GM12878 (cell line): Measurements from ENCODE around the gene TRANK1. TPM values are rescaled to one million over a fixed set of nuclear protein-coding genes. Genes with fewer than 3 reads are reported as not detected.

ENCODE experiments used
- ATAC-seq: fragments of 200-7000 bp; cut with Tn5 transposase; 3 replicates; pipeline ENCODE4 v1.9.1; 2020; ENCODE audit warnings: mild to moderate bottlenecking, moderate library complexity
- BruUV-seq: library from RNA; stranded (reverse); fragments of 400-500 nt; replicated peaks from 2 replicates; lab custom pipeline; 2021; lab: Mats Ljungman, UMichigan
- CTCF ChIA-PET: fragments of 300-600 bp; sonication (Branson Sonifier 250); formaldehyde crosslinking; extraction: SDS; loops from one replicate; lab custom pipeline; 2021; ENCODE audit warnings: inconsistent platforms; lab: Yijun Ruan, JAX
- POLR2A ChIA-PET: fragments of 350-600 bp; formaldehyde crosslinking; extraction: SDS; loops from one replicate; lab custom pipeline; 2021; ENCODE audit warnings: inconsistent platforms; lab: Charles Lee
- RAD21 ChIA-PET: fragments of 300-600 bp; sonication (Branson Sonifier 250); formaldehyde crosslinking; loops from one replicate; lab custom pipeline; 2023; ENCODE audit warnings: antibody characterized with exemption; ENCODE audit not compliant: unreplicated experiment; lab: Charles Lee
- SMC1A ChIA-PET: fragments of 300-600 bp; sonication (Branson Sonifier 250); formaldehyde crosslinking; loops from one replicate; lab custom pipeline; 2023; ENCODE audit not compliant: unreplicated experiment, uncharacterized antibody; lab: Charles Lee
- DNase-seq: peaks from one replicate; pipeline ENCODE4 v3.0.0-alpha.2; 2011; ENCODE audit warnings: low read depth, low spot score
- FAIRE-seq: peaks from 3 replicates; lab custom pipeline; 2011; peaks lifted over from hg19 to GRCh38; lab: Jason Lieb, UNC
- H2AFZ ChIP-seq: 2 replicates; pipeline ENCODE4 v1.6.0; 2011; ENCODE audit warnings: low read depth, low read length, control low read depth; ENCODE audit not compliant: control insufficient read depth
- H3K27ac ChIP-seq: 2 replicates; pipeline ENCODE4 v1.5.1; 2011; ENCODE audit warnings: control low read depth; ENCODE audit not compliant: control insufficient read depth, insufficient read depth
- H3K27me3 ChIP-seq, 2 experiments: replicated peaks in 1 of 2; 2 replicates each; pipeline versions ENCODE4 v1.6.0 to v1.6.1; 2011; ENCODE audit warnings: low read length in 1 of 2; ENCODE audit not compliant: control insufficient read depth in 2 of 2, insufficient read depth in 2 of 2
- H3K36me3 ChIP-seq, 2 experiments: 2 replicates each; pipeline ENCODE4 v1.5.1; 2011; ENCODE audit warnings: low read length in 1 of 2; ENCODE audit not compliant: control insufficient read depth in 2 of 2, insufficient read depth in 2 of 2
- H3K4me1 ChIP-seq: 2 replicates; pipeline ENCODE4 v1.6.1; 2011; ENCODE audit warnings: mild to moderate bottlenecking, low read length, moderate library complexity, mixed read lengths; ENCODE audit not compliant: control insufficient read depth, insufficient read depth
- H3K4me2 ChIP-seq: 2 replicates; pipeline ENCODE4 v1.6.0; 2011; ENCODE audit warnings: control low read depth; ENCODE audit not compliant: control insufficient read depth, insufficient read depth
- H3K4me3 ChIP-seq: fragments of 200-600 bp; sonication (generic); 2 replicates; pipeline ENCODE4 v1.5.1; 2016
- H3K79me2 ChIP-seq: 2 replicates; pipeline ENCODE4 v1.6.0; 2011; ENCODE audit warnings: low read length; ENCODE audit not compliant: control insufficient read depth, insufficient read depth
- H3K9ac ChIP-seq: 2 replicates; pipeline ENCODE4 v1.8.0; 2011; ENCODE audit warnings: low read length, control low read depth, mixed read lengths; ENCODE audit not compliant: control insufficient read depth, insufficient read depth
- H3K9me3 ChIP-seq: replicated peaks from 3 replicates; pipeline ENCODE4 v1.5.1; 2011; ENCODE audit warnings: mild to moderate bottlenecking, low read length; ENCODE audit not compliant: control insufficient read depth, insufficient read depth
- H4K20me1 ChIP-seq: 2 replicates; pipeline ENCODE4 v1.6.0; 2011; ENCODE audit not compliant: control insufficient read depth, insufficient read depth
- CHD1 ChIP-seq: IDR thresholded peaks from 2 replicates; pipeline ENCODE4 v1.6.1; 2012; ENCODE audit warnings: low read depth, low read length, improper control_type of control experiment
- ESRRA ChIP-seq: IDR thresholded peaks from 2 replicates; pipeline ENCODE4 v1.6.1; 2012; ENCODE audit warnings: mild to moderate bottlenecking, low read length, improper control_type of control experiment
- ETV6 ChIP-seq, 2 experiments: fragments of 450-650 bp in 1 of 2; IDR thresholded peaks in 1 of 2; conservative IDR thresholded peaks in 1 of 2; 2 replicates each; pipeline ENCODE4 v1.6.1; 2014; ENCODE audit warnings: antibody characterized with exemption in 1 of 2, borderline replicate concordance in 1 of 2, low read depth in 1 of 2, mild to moderate bottlenecking in 1 of 2, moderate library complexity in 1 of 2
- GABPA ChIP-seq: IDR thresholded peaks from 2 replicates; pipeline ENCODE4 v1.6.1; 2014; ENCODE audit warnings: antibody characterized with exemption, low read depth, mild to moderate bottlenecking, inconsistent platforms
- KDM1A ChIP-seq: fragments of 200-600 bp; sonication (generic); IDR thresholded peaks from 2 replicates; pipeline ENCODE4 v1.6.1; 2016; ENCODE audit warnings: borderline replicate concordance
- SIX5 ChIP-seq: IDR thresholded peaks from 2 replicates; pipeline ENCODE4 v1.6.1; 2011; ENCODE audit warnings: mild to moderate bottlenecking, low read depth, low read length, moderate library complexity; ENCODE audit not compliant: severe bottlenecking
- SMAD1 ChIP-seq: fragments of 450-650 bp; IDR thresholded peaks from 2 replicates; pipeline ENCODE4 v1.6.1; 2018; ENCODE audit warnings: mild to moderate bottlenecking, low read depth; ENCODE audit not compliant: partially characterized antibody
- STAT3 ChIP-seq: IDR thresholded peaks from 2 replicates; pipeline ENCODE4 v1.6.1; 2011; ENCODE audit warnings: low read depth, low read length, improper control_type of control experiment
- YBX1 ChIP-seq: fragments of 450-650 bp; IDR thresholded peaks from 2 replicates; pipeline ENCODE4 v1.6.1; 2016; ENCODE audit warnings: antibody characterized with exemption
- YY1 ChIP-seq: IDR thresholded peaks from 2 replicates; pipeline ENCODE4 v1.6.1; 2011; ENCODE audit warnings: low read depth, mild to moderate bottlenecking, low read length
- WGBS: methylation state at CpG from one replicate; pipeline ENCODE4 v1.1.6; 2016; ENCODE audit warnings: low lambda C conversion rate; ENCODE audit not compliant: insufficient replicate concordance, insufficient coverage; ENCODE audit errors: missing lambda C conversion rate; 5-methylcytosine and 5-hydroxymethylcytosine counted together
- in situ Hi-C: fragments of 300-500 bp; cut with MboI; formaldehyde crosslinking; loops from 9 replicates; pipeline ENCODE4 v1.14.3; 2018; ENCODE audit warnings: mixed read lengths
- intact Hi-C: fragments of 100-400 bp; cut with micrococcal nuclease; formaldehyde crosslinking; loops from one replicate; pipeline ENCODE4 v1.14.2; 2022; ENCODE audit not compliant: unreplicated experiment
- polyA plus RNA-seq, 11 experiments: library from polyadenylated mRNA; depleted of rRNA in 4 of 11; unstranded in 6 of 11; stranded (reverse) in 5 of 11; fragments of >200 nt; fragmentation: Nextera tagmentation in 4 of 11; fragmentation: Illumina TruSeq in 1 of 11; extraction: Ambion mirVana in 4 of 11; extraction: Trizol in 1 of 11; gene quantifications; 1 replicate in 1 of 11; 2 replicates in 10 of 11; pipeline versions ENCODE4 v1.2.1 to v1.2.3, GENCODE V29; 2011 to 2016; ENCODE audit warnings: inconsistent platforms in 2 of 11, missing spikeins in 2 of 11, low read depth in 1 of 11
- total RNA-seq, 4 experiments: library from RNA; depleted of rRNA in 3 of 4; stranded (reverse); fragments of >200 nt in 3 of 4; fragmentation: Illumina TruSeq in 1 of 4; extraction: Trizol in 1 of 4; gene quantifications; 2 replicates each; pipeline versions ENCODE4 v1.2.1 to v1.2.3, GENCODE V29; 2013 to 2021
- TF ChIP-seq, protein P1 (sequence below), 3 experiments: IDR thresholded peaks in 2 of 3; conservative IDR thresholded peaks in 1 of 3; 2 replicates each; pipeline ENCODE4 v1.5.1; 2011; ENCODE audit warnings: low read depth in 3 of 3, low read length in 3 of 3, mild to moderate bottlenecking in 3 of 3, control low read depth in 2 of 3, moderate library complexity in 2 of 3, inconsistent platforms in 1 of 3, mixed read lengths in 1 of 3; ENCODE audit not compliant: control insufficient read depth in 2 of 3, insufficient read depth in 1 of 3; ENCODE audit errors: extremely low read depth in 1 of 3
- TF ChIP-seq, protein P2 (sequence below): fragments of 450-650 bp; IDR thresholded peaks from 2 replicates; pipeline ENCODE4 v1.6.1; 2017; ENCODE audit warnings: mild to moderate bottlenecking, moderate library complexity

The TRANK1 gene
- total and polyA plus RNA-seq, 10 of the 15 experiments (the other 5 are each of a cell fraction or from before 2014, with no cell fraction given): 0.46 to 8.8 (median 1.1) TPM

DNA sequence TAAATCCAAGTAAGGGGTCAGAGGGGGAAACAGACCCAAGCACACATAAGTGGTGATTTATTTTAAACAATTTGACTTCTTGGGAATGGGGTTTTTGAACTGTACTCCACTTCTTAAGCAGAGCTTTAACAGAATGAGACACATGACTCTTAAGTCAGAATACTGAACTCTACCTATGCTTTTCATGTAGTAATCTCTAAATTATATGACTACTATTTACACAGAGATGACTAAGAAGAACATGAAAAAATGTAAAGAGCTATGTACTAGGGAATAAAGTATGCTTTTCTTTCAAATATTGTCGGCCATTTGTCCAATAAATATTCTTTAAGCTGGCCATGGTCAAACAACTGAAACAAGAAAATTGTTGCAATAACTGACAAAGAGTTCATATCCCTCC, 35.2 kb downstream of the TRANK1 start:
- in situ Hi-C loops (no loop called here), intact Hi-C loops (no loop called here)
- Histone ChIP-seq H3K4me2 (no peak overlapping the region), H3K4me1 (peaks cover 23% of the 10 kb centered on the region), H3K79me2 (no peaks in the 10 kb centered on the region; the same call in 1 of the 2 replicates), H3K9ac (no peak overlapping the region), H3K9me3 (no peaks in the 10 kb centered on the region; the same call in 2 of the 3 replicates), H2AFZ (no peak overlapping the region), H3K27me3 (peaks cover 0 to 1% of the 10 kb centered on the region in 2 experiments; a peak in 1 of 4 replicates), H3K36me3 (no peaks in the 10 kb centered on the region), H4K20me1 (no peaks in the 10 kb centered on the region), H3K4me3 (no peak overlapping the region), H3K27ac (no peak overlapping the region)
- ATAC-seq (no peak), FAIRE-seq (no peak), DNase-seq (no peak)
- RAD21 ChIA-PET: no interaction called here
- TF ChIP-seq, protein P1, sequence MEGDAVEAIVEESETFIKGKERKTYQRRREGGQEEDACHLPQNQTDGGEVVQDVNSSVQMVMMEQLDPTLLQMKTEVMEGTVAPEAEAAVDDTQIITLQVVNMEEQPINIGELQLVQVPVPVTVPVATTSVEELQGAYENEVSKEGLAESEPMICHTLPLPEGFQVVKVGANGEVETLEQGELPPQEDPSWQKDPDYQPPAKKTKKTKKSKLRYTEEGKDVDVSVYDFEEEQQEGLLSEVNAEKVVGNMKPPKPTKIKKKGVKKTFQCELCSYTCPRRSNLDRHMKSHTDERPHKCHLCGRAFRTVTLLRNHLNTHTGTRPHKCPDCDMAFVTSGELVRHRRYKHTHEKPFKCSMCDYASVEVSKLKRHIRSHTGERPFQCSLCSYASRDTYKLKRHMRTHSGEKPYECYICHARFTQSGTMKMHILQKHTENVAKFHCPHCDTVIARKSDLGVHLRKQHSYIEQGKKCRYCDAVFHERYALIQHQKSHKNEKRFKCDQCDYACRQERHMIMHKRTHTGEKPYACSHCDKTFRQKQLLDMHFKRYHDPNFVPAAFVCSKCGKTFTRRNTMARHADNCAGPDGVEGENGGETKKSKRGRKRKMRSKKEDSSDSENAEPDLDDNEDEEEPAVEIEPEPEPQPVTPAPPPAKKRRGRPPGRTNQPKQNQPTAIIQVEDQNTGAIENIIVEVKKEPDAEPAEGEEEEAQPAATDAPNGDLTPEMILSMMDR (IDR thresholded peaks at IDR 0.05 in 2 of 3, conservative IDR thresholded peaks at IDR 0.05 in 1 of 3; ENCODE audit: control insufficient read depth in 2 of 3, extremely low read depth in 1 of 3, insufficient read depth in 1 of 3, low read depth in 3 of 3, low read length in 3 of 3): no peak
- TF ChIP-seq SIX5 (no peak), YBX1 (no peak), SMAD1 (no peak), ESRRA (no peak), STAT3 (no peak), ETV6 (conservative IDR thresholded peaks at IDR 0.05 in 1 of 2, IDR thresholded peaks at IDR 0.05 in 1 of 2; ENCODE audit: borderline replicate concordance in 1 of 2, low read depth in 1 of 2) (no peak), CHD1 (no peak), GABPA (no peak), KDM1A (no peak), YY1 (no peak)
- TF ChIP-seq, protein P2, sequence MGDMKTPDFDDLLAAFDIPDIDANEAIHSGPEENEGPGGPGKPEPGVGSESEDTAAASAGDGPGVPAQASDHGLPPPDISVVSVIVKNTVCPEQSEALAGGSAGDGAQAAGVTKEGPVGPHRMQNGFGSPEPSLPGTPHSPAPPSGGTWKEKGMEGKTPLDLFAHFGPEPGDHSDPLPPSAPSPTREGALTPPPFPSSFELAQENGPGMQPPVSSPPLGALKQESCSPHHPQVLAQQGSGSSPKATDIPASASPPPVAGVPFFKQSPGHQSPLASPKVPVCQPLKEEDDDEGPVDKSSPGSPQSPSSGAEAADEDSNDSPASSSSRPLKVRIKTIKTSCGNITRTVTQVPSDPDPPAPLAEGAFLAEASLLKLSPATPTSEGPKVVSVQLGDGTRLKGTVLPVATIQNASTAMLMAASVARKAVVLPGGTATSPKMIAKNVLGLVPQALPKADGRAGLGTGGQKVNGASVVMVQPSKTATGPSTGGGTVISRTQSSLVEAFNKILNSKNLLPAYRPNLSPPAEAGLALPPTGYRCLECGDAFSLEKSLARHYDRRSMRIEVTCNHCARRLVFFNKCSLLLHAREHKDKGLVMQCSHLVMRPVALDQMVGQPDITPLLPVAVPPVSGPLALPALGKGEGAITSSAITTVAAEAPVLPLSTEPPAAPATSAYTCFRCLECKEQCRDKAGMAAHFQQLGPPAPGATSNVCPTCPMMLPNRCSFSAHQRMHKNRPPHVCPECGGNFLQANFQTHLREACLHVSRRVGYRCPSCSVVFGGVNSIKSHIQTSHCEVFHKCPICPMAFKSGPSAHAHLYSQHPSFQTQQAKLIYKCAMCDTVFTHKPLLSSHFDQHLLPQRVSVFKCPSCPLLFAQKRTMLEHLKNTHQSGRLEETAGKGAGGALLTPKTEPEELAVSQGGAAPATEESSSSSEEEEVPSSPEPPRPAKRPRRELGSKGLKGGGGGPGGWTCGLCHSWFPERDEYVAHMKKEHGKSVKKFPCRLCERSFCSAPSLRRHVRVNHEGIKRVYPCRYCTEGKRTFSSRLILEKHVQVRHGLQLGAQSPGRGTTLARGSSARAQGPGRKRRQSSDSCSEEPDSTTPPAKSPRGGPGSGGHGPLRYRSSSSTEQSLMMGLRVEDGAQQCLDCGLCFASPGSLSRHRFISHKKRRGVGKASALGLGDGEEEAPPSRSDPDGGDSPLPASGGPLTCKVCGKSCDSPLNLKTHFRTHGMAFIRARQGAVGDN: no peak
- 58% methylated on average over 1 of the region's 1 CpG for WGBS
- BruUV-seq: no TSS peak
- CTCF ChIA-PET: interaction anchor here (0.7 to 1.3 kb wide), 4 partner anchors 10 to 84 kb away, joined by 3 to 4 read pairs (median 3); partner anchors contain the start of genes EPM2AIP1 and MLH1
- SMC1A ChIA-PET: interaction anchor here (0.6 to 7.2 kb wide), 5 partner anchors 12 to 43 kb away, joined by 3 to 76 read pairs (median 3); no protein-coding TSS in a partner anchor
- POLR2A ChIA-PET: interaction anchor here (0.8 kb wide), 1 partner anchor 15 kb away, joined by 5 read pairs; no protein-coding TSS in a partner anchor
